Breast epithelium (tissue), 4 donors: ENCODE results near the gene ECEL1. TPM values are rescaled to one million over a fixed set of nuclear protein-coding genes. Genes with fewer than 3 reads are reported as not detected.

Source experiments
- DNase-seq, 2 donors: peaks; one replicate each; pipeline ENCODE4 v3.0.0-alpha.2; 2019; ENCODE audit warnings: low spot score in 2 of 2
- H3K27ac ChIP-seq, 2 donors: fragments of 200-600 bp; sonication (generic) in 1 of 2; one replicate each; pipeline ENCODE4 v1.5.1; 2016 to 2019; ENCODE audit warnings: mild to moderate bottlenecking in 1 of 2
- H3K27me3 ChIP-seq, 2 donors: fragments of 200-600 bp; sonication (generic) in 1 of 2; one replicate each; pipeline versions ENCODE4 v1.5.1 to v1.6.0; 2017 to 2019; ENCODE audit warnings: control low read depth in 1 of 2, mild to moderate bottlenecking in 1 of 2
- H3K36me3 ChIP-seq: fragments of 200-600 bp; one replicate; pipeline ENCODE4 v1.5.1; 2019
- H3K4me1 ChIP-seq, 2 donors: fragments of 200-600 bp; sonication (generic); one replicate each; pipeline ENCODE4 v1.5.1; 2016 to 2019; ENCODE audit warnings: control low read depth in 1 of 2
- H3K4me3 ChIP-seq, 3 donors: fragments of 200-600 bp; sonication (generic); 1 replicate in 2 of 3; 2 replicates in 1 of 3; pipeline ENCODE4 v1.5.1; 2016 to 2019; ENCODE audit warnings: mild to moderate bottlenecking in 3 of 3, moderate library complexity in 2 of 3
- H3K9me3 ChIP-seq, 2 donors: fragments of 200-600 bp; sonication (generic) in 1 of 2; one replicate each; pipeline ENCODE4 v1.5.1; 2016 to 2019; ENCODE audit warnings: control low read depth in 1 of 2
- CTCF ChIP-seq, 3 donors: fragments of 450-650 bp; IDR thresholded peaks; one replicate each; pipeline ENCODE4 v1.5.1; 2016 to 2017; ENCODE audit warnings: antibody characterized with exemption in 3 of 3, mild to moderate bottlenecking in 3 of 3, moderate library complexity in 3 of 3
- POLR2A ChIP-seq: fragments of 450-650 bp; IDR thresholded peaks from one replicate; pipeline ENCODE4 v1.6.1; 2016; ENCODE audit warnings: antibody characterized with exemption, mild to moderate bottlenecking, moderate library complexity
- POLR2AphosphoS5 ChIP-seq, 3 donors: sonication (generic); formaldehyde crosslinking; IDR thresholded peaks; one replicate each; pipeline ENCODE4 v1.6.1; 2017; ENCODE audit warnings: antibody characterized with exemption in 3 of 3
- intact Hi-C: fragments of 100-400 bp; cut with DNase I; formaldehyde crosslinking; loops from one replicate; pipeline ENCODE4 v1.15.1; 2023; ENCODE audit warnings: low total_unique reads
- total RNA-seq, 3 donors: library from RNA; depleted of rRNA; stranded (reverse); fragments of >200 nt; gene quantifications; one replicate each; pipeline ENCODE4 v1.1.0, GENCODE V29; 2016

ECEL1 gene
- total RNA-seq, 3 donors from 2014 or later: 0.15 to 2.3 (median 0.48) TPM

- peak in 1 of 2 donors; percentile 15 for DNase-seq
- Histone ChIP-seq H3K9me3 (no peaks in the 10 kb centered on the region), H3K4me1 (no peaks in the 10 kb centered on the region), H3K27ac (no peak overlapping the region), H3K27me3 (peaks cover 2 to 4% of the 10 kb centered on the region in 2 donors), H3K36me3 (no peaks in the 10 kb centered on the region), H3K4me3 (no peak overlapping the region)
- intact Hi-C loops: no loop called here
- TF ChIP-seq CTCF (IDR thresholded peaks at IDR 0.05): no peak
Observed at GRCh38 chr2:232439758-232440135, 47.9 kb downstream of the ECEL1 start.

GRCh38 chr2:232438951-232439757 lies 48.5 kb downstream of the ECEL1 start:
- DNase-seq: peak in 1 of 2 donors; percentile 41
- TF ChIP-seq POLR2A: no peak
- peak in 1 of 3 donors; percentile 35 for TF ChIP-seq CTCF (IDR thresholded peaks at IDR 0.05)
- H3K27ac ChIP-seq: no peak overlapping the region
- no peak overlapping the region for H3K4me3 ChIP-seq
- H3K9me3 ChIP-seq: no peaks in the 10 kb centered on the region
- no peaks in the 10 kb centered on the region for H3K36me3 ChIP-seq
- no peaks in the 10 kb centered on the region for H3K4me1 ChIP-seq
- intact Hi-C loops: no loop called here
- peaks cover 2 to 4% of the 10 kb centered on the region in 2 donors for H3K27me3 ChIP-seq

- H3K27ac ChIP-seq: no peak overlapping the region
- TF ChIP-seq POLR2AphosphoS5 (IDR thresholded peaks at IDR 0.05): no peak
- no peak for TF ChIP-seq CTCF (IDR thresholded peaks at IDR 0.05)
- TF ChIP-seq POLR2A: no peak
- DNase-seq: no peak
- peaks cover 2 to 4% of the 10 kb centered on the region in 2 donors for H3K27me3 ChIP-seq
- H3K9me3 ChIP-seq: no peaks in the 10 kb centered on the region
- H3K4me1 ChIP-seq: no peaks in the 10 kb centered on the region
- H3K36me3 ChIP-seq: no peaks in the 10 kb centered on the region
- no peak overlapping the region for H3K4me3 ChIP-seq
- intact Hi-C loops: no loop called here
Observed at GRCh38 chr2:232438091-232438490, 49.5 kb downstream of the ECEL1 start.

GRCh38 chr2:232437195-232437571 lies 50.5 kb downstream of the ECEL1 start:
- DNase-seq: peak in 1 of 2 donors; percentile 49
- Histone ChIP-seq H3K36me3 (no peaks in the 10 kb centered on the region), H3K4me1 (no peaks in the 10 kb centered on the region), H3K27ac (no peak overlapping the region), H3K9me3 (no peaks in the 10 kb centered on the region), H3K4me3 (no peak overlapping the region), H3K27me3 (peaks cover 2 to 4% of the 10 kb centered on the region in 2 donors)
- intact Hi-C loops: no loop called here
- no peak for TF ChIP-seq POLR2A
- no peak for TF ChIP-seq POLR2AphosphoS5 (IDR thresholded peaks at IDR 0.05)
- no peak for TF ChIP-seq CTCF (IDR thresholded peaks at IDR 0.05)

- Histone ChIP-seq H3K27me3 (peaks cover 2 to 4% of the 10 kb centered on the region in 2 donors), H3K4me3 (no peak overlapping the region), H3K9me3 (no peaks in the 10 kb centered on the region), H3K27ac (no peak overlapping the region), H3K4me1 (no peaks in the 10 kb centered on the region), H3K36me3 (no peaks in the 10 kb centered on the region)
- intact Hi-C loops: no loop called here
- peak in 1 of 2 donors; percentile 46 for DNase-seq
- TF ChIP-seq POLR2A (no peak), POLR2AphosphoS5 (IDR thresholded peaks at IDR 0.05) (no peak), CTCF (IDR thresholded peaks at IDR 0.05) (no peak)
Observed at GRCh38 chr2:232436381-232437194, 51.0 kb downstream of the ECEL1 start.
